Measurements from ENCODE around the gene CBX6. TPM values are rescaled to one million over a fixed set of nuclear protein-coding genes. Genes with fewer than 3 reads are reported as not detected.

Gene CBX6
- total RNA-seq, 1 experiment from 2014 or later = 90.0 TPM

GRCh38 chr22:38868286-38868721 is 3.7 kb downstream of the CBX6 start:
- no peaks in the 10 kb centered on the region for H4K20me1 ChIP-seq (ENCODE audit: insufficient read depth)
- peaks cover 11 to 35% of the 10 kb centered on the region in 2 experiments for H3K4me1 ChIP-seq (ENCODE audit: control insufficient read depth in 1 of 2, insufficient read depth in 2 of 2, low read length in 2 of 2)
- ATAC-seq = no peak

More at GRCh38 chr22:38868286-38868721, 3.7 kb downstream of the CBX6 start:
- Histone ChIP-seq H3K79me2 (ENCODE audit: insufficient read depth, low read length) (peaks cover 55% of the 10 kb centered on the region), H3K4me2 (ENCODE audit: low read length) (peak overlapping the region; percentile 18; the same call in 1 of the 2 replicates), H3K9me3 (ENCODE audit: control insufficient read depth in 1 of 2, insufficient read depth in 1 of 2, low read depth in 1 of 2, low read length in 2 of 2) (no peaks in the 10 kb centered on the region), H3K27me3 (ENCODE audit: insufficient read depth, low read length) (no peaks in the 10 kb centered on the region), H3K4me3 (replicated peaks in 1 of 2; ENCODE audit: low read depth in 1 of 2, low read length in 2 of 2) (no peak overlapping the region), H3K27ac (ENCODE audit: low read depth, low read length) (no peak overlapping the region; the same call in 1 of the 2 replicates), H3K9ac (ENCODE audit: low read length) (peak overlapping the region; percentile 37; the same call in 1 of the 2 replicates), H2AFZ (ENCODE audit: low read depth, low read length, poor library complexity, severe bottlenecking) (no peak overlapping the region), H3K36me3 (ENCODE audit: control insufficient read depth in 1 of 2, insufficient read depth in 2 of 2, low read length in 2 of 2) (peaks cover 20 to 36% of the 10 kb centered on the region in 2 experiments), H3K9me2 (ENCODE audit: insufficient read depth) (no peaks in the 10 kb centered on the region)
- ChIA-PET RAD21 (ENCODE audit: low non-redundant PET in 1 of 2, low total read pairs in 2 of 2, uncharacterized antibody in 2 of 2, unreplicated experiment in 2 of 2) (interaction anchor here in 1 of 2 experiments (1.0 kb wide), 1 partner anchor 100 kb away, joined by 5 read pairs; no protein-coding TSS in a partner anchor), POLR2A (interaction anchor here (0.7 kb wide), 1 partner anchor 59 kb away, joined by 3 read pairs; no protein-coding TSS in a partner anchor), CTCF (interaction anchor here (1.0 to 3.1 kb wide), 5 partner anchors 15 to 253 kb away, joined by 3 to 58 read pairs (median 7); no protein-coding TSS in a partner anchor)
- intact Hi-C loops (cut with micrococcal nuclease) = no loop called here
- TF ChIP-seq POLR2A (IDR thresholded peaks at IDR 0.05; ENCODE audit: borderline replicate concordance, extremely low read depth, insufficient read depth, insufficient read length) = no peak
- no peak for TF ChIP-seq RAD21 (IDR thresholded peaks at IDR 0.05; ENCODE audit: low read depth)
- TF ChIP-seq SIN3A (IDR thresholded peaks at IDR 0.05; ENCODE audit: low read depth) = no peak
- TF ChIP-seq YY1 (IDR thresholded peaks at IDR 0.05; ENCODE audit: extremely low read depth, insufficient replicate concordance, low read depth, low read length) = no peak
- TF ChIP-seq FOSL1 (IDR thresholded peaks at IDR 0.05; ENCODE audit: low read depth) = no peak
- no peak for TF ChIP-seq JUND (IDR thresholded peaks at IDR 0.05)
- TF ChIP-seq ZNF274 (IDR thresholded peaks at IDR 0.05; ENCODE audit: low read depth, low read length) = no peak
- TF ChIP-seq SRF (IDR thresholded peaks at IDR 0.05; ENCODE audit: low read depth) = no peak
- TF ChIP-seq REST (IDR thresholded peaks at IDR 0.05; ENCODE audit: low read depth) = no peak
- TF ChIP-seq EZH2 (IDR thresholded peaks at IDR 0.05) = no peak
- TF ChIP-seq CBX3 (IDR thresholded peaks at IDR 0.05; ENCODE audit: low read depth) = no peak
- no peak for TF ChIP-seq MAX (IDR thresholded peaks at IDR 0.05)
- TF ChIP-seq ZFX (IDR thresholded peaks at IDR 0.05) = no peak
- TF ChIP-seq SP1 (IDR thresholded peaks at IDR 0.05; ENCODE audit: low read depth) = no peak
- DNase-seq (ENCODE audit: low read depth, low spot score) = no peak
- no TSS peak for BruUV-seq (replicated peaks)

Measured in HCT116 (cell line).